Measurements from ENCODE around the gene TPPP. TPM values are rescaled to one million over a fixed set of nuclear protein-coding genes. Genes with fewer than 3 reads are reported as not detected.

Gene TPPP
- total RNA-seq, 1 donor from 2014 or later: 2.2 TPM

GRCh38 chr5:668283-668995 lies 24.7 kb downstream of the TPPP start:
- Histone ChIP-seq H3K79me2 (ENCODE audit: insufficient read depth, low read length) (no peaks in the 10 kb centered on the region), H3K4me2 (ENCODE audit: low read length) (no peak overlapping the region), H3K4me1 (ENCODE audit: insufficient read depth, low read length) (peaks cover 21% of the 10 kb centered on the region), H3K9me3 (ENCODE audit: insufficient read depth, low read depth, low read length) (no peaks in the 10 kb centered on the region), H3K27ac (ENCODE audit: low read depth, low read length) (no peak overlapping the region), H3K36me3 (ENCODE audit: insufficient read depth, low read length) (no peaks in the 10 kb centered on the region), H3K4me3 (ENCODE audit: insufficient read depth, low read depth, low read length) (no peak overlapping the region), H4K20me1 (ENCODE audit: insufficient read depth, low read length) (no peaks in the 10 kb centered on the region), H3K27me3 (ENCODE audit: insufficient read depth, low read length) (peaks cover 9% of the 10 kb centered on the region), H2AFZ (ENCODE audit: low read depth, low read length) (no peak overlapping the region), H3K9ac (ENCODE audit: low read length) (no peak overlapping the region)
- TF ChIP-seq CTCF (IDR thresholded peaks at IDR 0.05; ENCODE audit: insufficient read depth, low read depth, low read length) (no peak), EZH2 (IDR thresholded peaks at IDR 0.05; ENCODE audit: insufficient read depth, low read length) (no peak)
- Mint-ChIP-seq H3K4me1 (ENCODE audit: low read depth, unreplicated experiment) (peaks cover 2% of the 10 kb centered on the region), H3K9me3 (ENCODE audit: unreplicated experiment) (no peaks in the 10 kb centered on the region), H3K4me3 (ENCODE audit: unreplicated experiment) (no peak overlapping the region), H3K27me3 (ENCODE audit: low read depth, unreplicated experiment) (peaks cover 5% of the 10 kb centered on the region), H3K27ac (ENCODE audit: unreplicated experiment) (no peak overlapping the region), H3K36me3 (ENCODE audit: low read depth, unreplicated experiment) (peaks cover 2% of the 10 kb centered on the region)
- FAIRE-seq: no peak
- no peak for DNase-seq (ENCODE audit: low read depth)

DNA sequence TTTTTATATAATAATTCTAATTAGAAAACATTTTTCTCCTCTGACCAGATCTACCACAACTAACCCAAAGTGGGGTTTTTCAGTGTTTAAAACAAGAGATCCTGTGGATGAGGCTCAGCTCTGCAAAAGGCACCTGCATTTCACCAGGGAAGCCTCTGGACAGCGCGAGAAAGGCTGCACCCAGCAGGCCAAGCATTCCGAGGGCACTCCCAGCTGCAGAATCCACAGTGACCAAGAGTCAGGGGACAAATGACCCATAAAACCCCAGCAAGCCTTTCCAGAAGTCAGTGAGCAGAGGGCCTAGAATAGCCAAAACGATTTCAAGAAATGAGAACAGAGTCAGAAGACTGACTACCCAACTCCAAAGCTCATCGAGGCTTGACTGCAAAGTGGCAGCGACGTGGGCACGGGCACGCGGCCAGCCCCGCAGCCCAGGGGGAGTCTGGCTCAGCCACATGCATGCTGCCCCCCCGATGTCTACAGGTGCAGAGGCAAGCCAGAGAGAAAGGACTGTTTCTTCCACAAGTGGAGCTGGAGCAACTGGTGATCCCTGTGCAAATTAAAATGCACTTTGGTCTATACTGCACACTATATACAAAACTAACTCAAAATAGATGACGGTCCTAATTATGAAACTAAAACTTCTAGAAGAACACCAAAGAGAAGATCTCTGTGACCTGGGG lies 26.2 kb downstream of the TPPP start:
- DNase-seq (ENCODE audit: low read depth) (no peak), FAIRE-seq (no peak)
- H3K27ac Mint-ChIP-seq (ENCODE audit: unreplicated experiment): no peak overlapping the region
- H2AFZ ChIP-seq (ENCODE audit: low read depth, low read length): no peak overlapping the region
- H3K79me2 ChIP-seq (ENCODE audit: insufficient read depth, low read length): no peaks in the 10 kb centered on the region
- H3K9ac ChIP-seq (ENCODE audit: low read length): no peak overlapping the region
- no peaks in the 10 kb centered on the region for H3K27me3 Mint-ChIP-seq (ENCODE audit: low read depth, unreplicated experiment)
- TF ChIP-seq CTCF (IDR thresholded peaks at IDR 0.05; ENCODE audit: insufficient read depth, low read depth, low read length): no peak
- TF ChIP-seq EZH2 (IDR thresholded peaks at IDR 0.05; ENCODE audit: insufficient read depth, low read length): no peak
- H3K27me3 ChIP-seq (ENCODE audit: insufficient read depth, low read length): no peaks in the 10 kb centered on the region
- no peak overlapping the region for H3K27ac ChIP-seq (ENCODE audit: low read depth, low read length)
- no peak overlapping the region for H3K4me3 ChIP-seq (ENCODE audit: insufficient read depth, low read depth, low read length)
- no peak overlapping the region for H3K4me2 ChIP-seq (ENCODE audit: low read length)
- H3K36me3 ChIP-seq (ENCODE audit: insufficient read depth, low read length): no peaks in the 10 kb centered on the region
- H3K4me3 Mint-ChIP-seq (ENCODE audit: unreplicated experiment): no peak overlapping the region
- no peaks in the 10 kb centered on the region for H3K4me1 Mint-ChIP-seq (ENCODE audit: low read depth, unreplicated experiment)
- no peaks in the 10 kb centered on the region for H4K20me1 ChIP-seq (ENCODE audit: insufficient read depth, low read length)
- peaks cover 4% of the 10 kb centered on the region for H3K36me3 Mint-ChIP-seq (ENCODE audit: low read depth, unreplicated experiment)
- no peaks in the 10 kb centered on the region for H3K9me3 Mint-ChIP-seq (ENCODE audit: unreplicated experiment)
- peaks cover 8% of the 10 kb centered on the region for H3K4me1 ChIP-seq (ENCODE audit: insufficient read depth, low read length)
- no peaks in the 10 kb centered on the region for H3K9me3 ChIP-seq (ENCODE audit: insufficient read depth, low read depth, low read length)

All from astrocyte (in vitro differentiated cells and primary cell).